Measurements from ENCODE around the gene PI4KA.
"Not testable (repeated sequence)": the region's sequence is repeated elsewhere in the genome, so short reads cannot be mapped to it uniquely, and the experiment has no call there.

- TF ChIP-seq CTCF (conservative IDR thresholded peaks at IDR 0.05); ZFX (IDR thresholded peaks at IDR 0.05): not testable (repeated sequence)
Measured at GRCh38 chr22:20700347-20700746, 158.3 kb downstream of the PI4KA start.

Measured in C4-2B (cell line).